ENCODE data around the gene PTGER1.

DNA sequence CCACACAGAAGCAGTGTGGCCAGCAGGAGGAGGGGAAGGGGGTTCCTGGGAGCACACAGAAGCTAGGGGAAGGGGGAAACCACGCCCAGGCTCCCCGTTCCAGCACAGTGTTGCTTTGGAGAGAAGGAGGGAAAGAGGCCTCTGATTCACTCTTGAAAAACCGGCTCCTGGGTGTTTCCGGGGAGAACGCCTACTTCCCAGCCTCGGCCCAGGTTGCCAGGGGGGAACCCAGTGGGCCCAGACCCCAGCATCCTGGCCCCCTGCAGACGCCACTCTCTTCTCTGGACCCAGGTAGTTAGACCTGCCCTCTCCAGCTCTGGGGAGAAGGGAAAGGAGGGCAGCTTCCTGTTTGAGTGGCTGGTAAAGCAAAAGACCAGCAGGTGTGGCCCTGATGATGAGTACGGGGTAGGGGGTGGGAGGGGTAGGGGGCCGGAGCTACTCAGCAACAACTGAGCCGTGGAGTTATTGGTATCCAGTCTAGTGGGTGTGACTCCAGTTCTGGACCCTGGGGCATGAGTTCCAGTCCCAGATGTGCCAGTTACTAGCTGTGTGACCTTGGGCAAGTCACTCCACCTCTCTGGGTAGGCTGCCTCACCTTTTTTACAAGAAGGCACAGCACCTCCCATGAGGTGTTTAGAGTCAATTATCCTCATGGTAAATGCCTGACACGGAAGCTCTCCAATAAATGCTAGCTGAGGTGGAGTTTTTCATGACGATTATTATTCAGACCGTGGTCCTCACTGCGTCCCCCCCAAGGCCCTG lies 19.9 kb upstream of the PTGER1 start:
- TF ChIP-seq, protein P1, sequence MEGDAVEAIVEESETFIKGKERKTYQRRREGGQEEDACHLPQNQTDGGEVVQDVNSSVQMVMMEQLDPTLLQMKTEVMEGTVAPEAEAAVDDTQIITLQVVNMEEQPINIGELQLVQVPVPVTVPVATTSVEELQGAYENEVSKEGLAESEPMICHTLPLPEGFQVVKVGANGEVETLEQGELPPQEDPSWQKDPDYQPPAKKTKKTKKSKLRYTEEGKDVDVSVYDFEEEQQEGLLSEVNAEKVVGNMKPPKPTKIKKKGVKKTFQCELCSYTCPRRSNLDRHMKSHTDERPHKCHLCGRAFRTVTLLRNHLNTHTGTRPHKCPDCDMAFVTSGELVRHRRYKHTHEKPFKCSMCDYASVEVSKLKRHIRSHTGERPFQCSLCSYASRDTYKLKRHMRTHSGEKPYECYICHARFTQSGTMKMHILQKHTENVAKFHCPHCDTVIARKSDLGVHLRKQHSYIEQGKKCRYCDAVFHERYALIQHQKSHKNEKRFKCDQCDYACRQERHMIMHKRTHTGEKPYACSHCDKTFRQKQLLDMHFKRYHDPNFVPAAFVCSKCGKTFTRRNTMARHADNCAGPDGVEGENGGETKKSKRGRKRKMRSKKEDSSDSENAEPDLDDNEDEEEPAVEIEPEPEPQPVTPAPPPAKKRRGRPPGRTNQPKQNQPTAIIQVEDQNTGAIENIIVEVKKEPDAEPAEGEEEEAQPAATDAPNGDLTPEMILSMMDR (IDR thresholded peaks at IDR 0.05): no peak
- no peak for TF ChIP-seq EP300 (IDR thresholded peaks at IDR 0.05)

All from gastroesophageal sphincter (tissue), 3 donors.